BLaER1 (cell line): ENCODE data around the gene IMMP2L.
"Not testable (repeated sequence)": the region's sequence is repeated elsewhere in the genome, so short reads cannot be mapped to it uniquely, and the experiment has no call there.

Experiments used
- H3K27ac ChIP-seq: shearing (Covaris generic); formaldehyde crosslinking; 2 replicates; pipeline ENCODE4 v1.8.1; 2022
- H3K27me3 ChIP-seq: shearing (Covaris generic); formaldehyde crosslinking; 2 replicates; pipeline ENCODE4 v1.8.1; 2022
- H3K36me3 ChIP-seq: shearing (Covaris generic); formaldehyde crosslinking; 2 replicates; pipeline ENCODE4 v1.8.1; 2022
- H3K4me1 ChIP-seq: shearing (Covaris generic); formaldehyde crosslinking; 2 replicates; pipeline ENCODE4 v1.8.1; 2022
- H3K4me2 ChIP-seq: shearing (Covaris generic); formaldehyde crosslinking; 2 replicates; pipeline ENCODE4 v1.8.1; 2022
- H3K4me3 ChIP-seq: shearing (Covaris generic); formaldehyde crosslinking; 2 replicates; pipeline ENCODE4 v1.8.1; 2022
- H3K9ac ChIP-seq: shearing (Covaris generic); formaldehyde crosslinking; 2 replicates; pipeline ENCODE4 v1.8.1; 2022
- H3K9me3 ChIP-seq: shearing (Covaris generic); formaldehyde crosslinking; 2 replicates; pipeline ENCODE4 v1.8.1; 2022
- H4K20me1 ChIP-seq: shearing (Covaris generic); formaldehyde crosslinking; 2 replicates; pipeline ENCODE4 v1.8.1; 2022
- Cebpa-rat ChIP-seq: shearing (Covaris generic); IDR thresholded peaks from 2 replicates; pipeline ENCODE4 v1.8.1; 2022

The IMMP2L gene

GRCh38 chr7:110948280-110948679 is 614.0 kb downstream of the IMMP2L start:
- Histone ChIP-seq H3K27me3 (no peaks in the 10 kb centered on the region), H3K4me2 (no peak overlapping the region), H3K36me3 (no peaks in the 10 kb centered on the region), H3K27ac (no peak overlapping the region), H3K4me3 (no peak overlapping the region), H3K9ac (no peak overlapping the region), H3K4me1 (no peaks in the 10 kb centered on the region), H4K20me1 (no peaks in the 10 kb centered on the region), H3K9me3 (no peaks in the 10 kb centered on the region)
- no peak for TF ChIP-seq Cebpa-rat

GRCh38 chr7:110947408-110947807 is 614.9 kb downstream of the IMMP2L start:
- TF ChIP-seq Cebpa-rat: no peak
- H3K4me2 ChIP-seq: no peak overlapping the region
- no peaks in the 10 kb centered on the region for H3K27me3 ChIP-seq
- H3K4me3 ChIP-seq: no peak overlapping the region
- no peaks in the 10 kb centered on the region for H3K36me3 ChIP-seq
- no peaks in the 10 kb centered on the region for H3K9me3 ChIP-seq
- no peaks in the 10 kb centered on the region for H3K4me1 ChIP-seq
- H3K27ac ChIP-seq: no peak overlapping the region
- no peaks in the 10 kb centered on the region for H4K20me1 ChIP-seq
- no peak overlapping the region for H3K9ac ChIP-seq

- no peak overlapping the region for H3K4me2 ChIP-seq
- H3K4me1 ChIP-seq: no peaks in the 10 kb centered on the region
- no peak overlapping the region for H3K9ac ChIP-seq
- TF ChIP-seq Cebpa-rat: no peak
- H3K9me3 ChIP-seq: no peaks in the 10 kb centered on the region
- no peak overlapping the region for H3K27ac ChIP-seq
- no peaks in the 10 kb centered on the region for H3K27me3 ChIP-seq
- no peak overlapping the region for H3K4me3 ChIP-seq
- H3K36me3 ChIP-seq: no peaks in the 10 kb centered on the region
- no peaks in the 10 kb centered on the region for H4K20me1 ChIP-seq
Measured at GRCh38 chr7:110944966-110945644, 617.2 kb downstream of the IMMP2L start.

GRCh38 chr7:110944448-110944847 is 617.8 kb downstream of the IMMP2L start:
- Histone ChIP-seq H4K20me1 (no peaks in the 10 kb centered on the region), H3K27me3 (no peaks in the 10 kb centered on the region), H3K4me1 (no peaks in the 10 kb centered on the region), H3K36me3 (no peaks in the 10 kb centered on the region), H3K9ac (no peak overlapping the region), H3K27ac (no peak overlapping the region), H3K9me3 (no peaks in the 10 kb centered on the region), H3K4me2 (no peak overlapping the region), H3K4me3 (no peak overlapping the region)
- TF ChIP-seq Cebpa-rat: no peak

GRCh38 chr7:110943701-110944345 is 618.5 kb downstream of the IMMP2L start:
- no peak for TF ChIP-seq Cebpa-rat
- H3K4me1 ChIP-seq: no peaks in the 10 kb centered on the region
- H3K9me3 ChIP-seq: no peaks in the 10 kb centered on the region
- no peak overlapping the region for H3K27ac ChIP-seq
- H3K36me3 ChIP-seq: no peaks in the 10 kb centered on the region
- no peak overlapping the region for H3K4me3 ChIP-seq
- no peak overlapping the region for H3K9ac ChIP-seq
- H3K4me2 ChIP-seq: no peak overlapping the region
- H3K27me3 ChIP-seq: no peaks in the 10 kb centered on the region
- no peaks in the 10 kb centered on the region for H4K20me1 ChIP-seq

GRCh38 chr7:110941385-110941784 is 620.9 kb downstream of the IMMP2L start:
- H3K4me3 ChIP-seq: no peak overlapping the region
- no peaks in the 10 kb centered on the region for H3K27me3 ChIP-seq
- H3K4me2 ChIP-seq: no peak overlapping the region
- H3K9ac ChIP-seq: no peak overlapping the region
- H3K4me1 ChIP-seq: no peaks in the 10 kb centered on the region
- TF ChIP-seq Cebpa-rat: no peak
- no peaks in the 10 kb centered on the region for H3K36me3 ChIP-seq
- H3K27ac ChIP-seq: no peak overlapping the region
- no peaks in the 10 kb centered on the region for H4K20me1 ChIP-seq
- H3K9me3 ChIP-seq: 0 out of 2 replicates have a peak, but pooled peaks cover 3% of the 10 kb centered on the region

GRCh38 chr7:110940756-110941155 is 621.5 kb downstream of the IMMP2L start:
- no peak for TF ChIP-seq Cebpa-rat
- Histone ChIP-seq H3K36me3 (no peaks in the 10 kb centered on the region), H3K9me3 (0 out of 2 replicates have a peak, but pooled peaks cover 3% of the 10 kb centered on the region), H4K20me1 (no peaks in the 10 kb centered on the region), H3K4me3 (no peak overlapping the region), H3K4me1 (no peaks in the 10 kb centered on the region), H3K9ac (no peak overlapping the region), H3K27ac (no peak overlapping the region), H3K27me3 (no peaks in the 10 kb centered on the region), H3K4me2 (no peak overlapping the region)

- no peak overlapping the region for H3K4me2 ChIP-seq
- no peaks in the 10 kb centered on the region for H3K36me3 ChIP-seq
- H3K27me3 ChIP-seq: no peaks in the 10 kb centered on the region
- 0 out of 2 replicates have a peak, but pooled peaks cover 3% of the 10 kb centered on the region for H3K9me3 ChIP-seq
- no peak overlapping the region for H3K4me3 ChIP-seq
- no peaks in the 10 kb centered on the region for H4K20me1 ChIP-seq
- no peak overlapping the region for H3K27ac ChIP-seq
- no peak for TF ChIP-seq Cebpa-rat
- H3K4me1 ChIP-seq: no peaks in the 10 kb centered on the region
- H3K9ac ChIP-seq: no peak overlapping the region
Measured at GRCh38 chr7:110938165-110938564, 624.1 kb downstream of the IMMP2L start.

GRCh38 chr7:110936665-110937064 is 625.6 kb downstream of the IMMP2L start:
- not testable (repeated sequence) for H3K9me3 ChIP-seq, H3K27ac ChIP-seq, H3K27me3 ChIP-seq, H3K36me3 ChIP-seq, H4K20me1 ChIP-seq, H3K4me2 ChIP-seq, H3K4me1 ChIP-seq, H3K4me3 ChIP-seq, H3K9ac ChIP-seq

GRCh38 chr7:110929480-110930249 is 632.6 kb downstream of the IMMP2L start:
- Histone ChIP-seq H3K4me3 (no peak overlapping the region), H3K27me3 (no peaks in the 10 kb centered on the region), H3K27ac (no peak overlapping the region), H3K9me3 (no peaks in the 10 kb centered on the region), H3K9ac (no peak overlapping the region), H3K4me1 (0 out of 2 replicates have a peak, but pooled peaks cover 9% of the 10 kb centered on the region), H3K4me2 (no peak overlapping the region), H4K20me1 (no peaks in the 10 kb centered on the region), H3K36me3 (no peaks in the 10 kb centered on the region)
- TF ChIP-seq Cebpa-rat: no peak
